CD4-positive, alpha-beta T cell treated with Interferon alpha-2 for 1 hour (primary cell): ENCODE measurements around the gene GPBP1L1.
"Not testable (repeated sequence)": the region's sequence is repeated elsewhere in the genome, so short reads cannot be mapped to it uniquely, and the experiment has no call there.

ENCODE experiments used
- DNase-seq, 2 donors: peaks; one replicate each; pipeline ENCODE4 v3.0.0-alpha.2; 2020 to 2022

GPBP1L1 gene

GRCh38 chr1:45630429-45630828, 55.9 kb downstream of the GPBP1L1 start:
- no peak for DNase-seq

DNA sequence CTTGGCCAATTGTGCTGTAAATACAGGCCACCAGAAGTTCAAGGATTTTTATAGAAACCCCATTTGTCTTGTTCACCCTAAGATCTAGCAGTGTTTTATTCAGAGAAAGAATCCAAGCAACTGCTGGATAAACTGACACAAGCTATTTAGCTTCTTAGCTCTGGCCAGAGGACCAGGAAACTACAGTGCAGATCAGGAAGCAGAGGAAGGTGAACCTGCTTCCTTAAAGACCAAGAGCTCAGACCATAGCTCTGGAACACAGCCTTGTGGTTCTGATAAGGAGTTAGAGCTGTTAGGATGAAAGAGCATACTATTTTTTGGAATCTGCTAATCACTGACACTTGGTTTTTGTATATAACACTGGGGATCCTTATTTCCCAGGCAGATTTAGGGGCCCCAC, 57.3 kb downstream of the GPBP1L1 start:
- no peak for DNase-seq

GRCh38 chr1:45623972-45624371, 62.4 kb downstream of the GPBP1L1 start, which contains the start of gene CCDC17:
Gene CCDC17, minus strand, starts transcription at chr1:45624054. Its CDS starts 145 bp downstream, at chr1:45623909.
- no peak for DNase-seq

DNA sequence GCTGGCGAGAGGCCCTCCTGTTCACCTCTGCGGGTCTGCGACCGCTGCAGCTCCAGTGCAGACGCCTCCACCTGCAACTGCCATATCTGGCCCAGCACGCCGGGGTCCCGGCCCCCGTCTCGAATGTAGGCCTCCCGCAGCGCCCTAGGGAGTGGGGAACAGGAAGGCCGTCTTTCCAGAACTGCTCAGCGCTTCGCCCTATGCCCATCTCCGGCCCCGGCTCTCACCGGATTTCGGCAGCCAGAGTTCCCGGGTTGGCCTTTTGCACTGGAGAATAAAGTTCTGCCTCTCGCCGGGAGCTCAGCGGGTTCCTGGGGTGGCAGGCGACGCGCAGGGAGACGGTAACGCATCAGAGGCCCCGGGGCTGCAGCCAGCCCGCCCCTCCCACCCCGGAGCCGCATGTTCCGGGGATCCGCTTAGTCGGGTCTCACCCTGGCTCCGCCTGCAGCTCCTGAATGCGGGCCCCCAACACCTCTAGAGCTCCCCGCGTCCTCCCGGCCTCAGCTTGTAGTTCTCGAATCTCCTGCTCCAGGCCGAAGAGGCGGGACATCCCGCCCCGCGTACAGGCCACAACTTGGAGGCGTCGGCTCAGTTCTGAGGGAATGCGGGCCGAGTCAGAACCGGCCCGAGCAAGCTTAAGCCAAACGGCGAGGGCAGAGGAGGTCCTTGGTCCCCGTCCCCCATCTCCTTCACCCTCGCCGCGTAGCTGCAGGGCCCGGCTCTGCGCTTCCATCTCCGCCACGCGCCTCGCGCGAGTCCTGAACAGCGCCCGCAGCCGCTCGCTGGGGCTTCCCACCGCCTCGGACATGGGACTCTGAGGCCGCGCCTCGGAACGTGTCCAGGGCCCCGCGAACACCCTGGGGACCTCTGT, 63.6 kb downstream of the GPBP1L1 start:
- no peak for DNase-seq

GRCh38 chr1:45621895-45622523, 64.3 kb downstream of the GPBP1L1 start:
- no peak for DNase-seq

GRCh38 chr1:45621501-45621836, 64.9 kb downstream of the GPBP1L1 start:
- DNase-seq = no peak

DNA sequence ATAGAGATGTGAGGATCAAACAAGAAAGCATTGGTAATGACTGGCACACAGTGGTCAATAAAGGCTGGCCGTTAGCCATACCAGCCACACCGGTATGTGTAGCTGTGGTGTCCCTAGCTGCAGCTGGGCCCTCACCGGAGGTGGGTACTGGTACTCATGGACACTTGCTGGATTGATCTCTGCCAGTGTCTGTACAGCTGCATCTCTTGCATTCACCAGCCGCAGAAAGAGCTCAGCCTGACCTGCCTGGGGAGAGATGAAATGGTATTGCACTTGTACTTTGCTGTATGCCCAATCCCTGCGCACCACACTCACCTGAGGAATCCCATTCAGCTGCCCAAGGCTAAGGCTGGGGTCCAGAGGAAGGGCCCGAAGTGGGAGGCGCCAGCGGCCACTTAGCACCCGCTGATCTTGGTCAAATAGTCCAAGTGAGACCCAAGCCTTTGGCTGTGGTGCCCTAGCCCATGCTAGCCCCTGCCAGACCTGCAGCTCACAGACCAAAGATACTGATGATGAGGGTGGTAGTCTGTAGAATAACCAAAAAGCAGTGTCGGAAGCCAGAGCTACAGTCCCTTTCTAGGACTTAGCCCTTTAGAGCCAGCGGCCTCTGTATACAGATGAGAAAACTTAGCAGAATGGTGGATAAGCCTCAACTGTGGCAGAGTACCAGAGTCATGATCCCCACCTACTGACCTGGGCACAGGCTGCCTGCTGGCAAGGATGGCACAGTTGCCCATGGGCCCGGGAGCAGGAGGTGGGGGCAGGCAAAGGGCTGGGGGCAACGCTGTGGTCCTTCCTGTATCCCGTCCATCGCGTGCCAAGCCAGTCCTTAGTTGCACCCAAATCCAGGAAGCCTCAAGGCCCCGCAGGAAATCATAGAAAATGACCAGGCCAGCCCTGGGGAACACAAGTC, 65.5 kb downstream of the GPBP1L1 start:
- DNase-seq = no peak

DNA sequence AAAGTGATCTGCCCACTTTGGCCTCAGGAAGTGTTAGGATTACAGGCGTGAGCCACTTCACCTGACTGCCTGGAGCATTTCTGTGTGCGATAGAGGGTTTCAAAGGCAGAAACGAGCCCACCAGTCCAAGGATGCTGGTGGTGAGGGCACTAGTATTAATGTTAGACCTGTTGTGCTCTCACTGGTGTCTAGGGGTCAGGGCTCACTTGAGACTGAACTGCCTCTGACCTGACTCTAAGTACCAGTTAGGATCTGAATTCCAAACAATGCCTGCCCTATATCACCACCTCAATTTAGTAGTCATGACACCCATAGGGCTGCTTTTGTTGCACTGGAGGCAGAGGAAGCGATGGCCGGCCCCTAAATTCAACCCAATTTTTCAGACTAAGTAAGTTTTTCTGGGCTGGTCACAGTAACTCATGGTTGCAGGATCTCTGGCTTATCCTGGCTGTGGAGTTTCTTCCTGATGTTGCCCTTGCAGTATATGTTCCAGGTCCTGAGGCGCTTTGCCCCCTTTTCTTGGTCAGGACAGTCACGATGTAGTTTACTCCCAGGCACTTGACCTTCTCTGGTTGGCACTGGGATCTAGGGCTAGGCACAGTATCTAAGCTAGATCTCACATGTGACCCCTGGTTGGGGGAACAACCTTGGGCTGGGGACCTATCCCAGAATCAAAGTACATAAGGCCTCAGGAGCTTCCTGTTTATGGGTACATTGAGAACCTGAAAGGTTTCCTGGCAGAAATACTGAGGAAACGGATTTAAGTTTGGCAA, 67.0 kb downstream of the GPBP1L1 start:
- DNase-seq = no peak

DNA sequence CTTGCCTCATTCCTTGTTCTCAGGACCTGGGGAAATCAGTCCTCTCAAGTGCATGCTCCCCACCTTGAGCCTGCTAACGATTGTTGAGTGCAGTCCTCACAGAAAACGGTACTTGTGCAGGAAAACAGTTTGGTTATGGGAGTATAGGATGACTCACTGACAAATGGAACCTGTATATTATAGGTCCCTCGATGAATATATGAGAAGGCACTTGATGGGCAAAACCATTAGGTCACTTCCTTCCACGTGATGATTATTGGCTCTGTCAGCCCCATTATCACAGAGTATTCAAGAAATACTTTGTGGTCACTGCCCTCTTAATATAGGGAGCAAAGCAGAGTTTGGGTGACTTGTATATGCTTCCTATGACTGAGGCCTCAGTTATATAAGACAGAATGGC, 68.7 kb downstream of the GPBP1L1 start:
- no peak for DNase-seq

DNA sequence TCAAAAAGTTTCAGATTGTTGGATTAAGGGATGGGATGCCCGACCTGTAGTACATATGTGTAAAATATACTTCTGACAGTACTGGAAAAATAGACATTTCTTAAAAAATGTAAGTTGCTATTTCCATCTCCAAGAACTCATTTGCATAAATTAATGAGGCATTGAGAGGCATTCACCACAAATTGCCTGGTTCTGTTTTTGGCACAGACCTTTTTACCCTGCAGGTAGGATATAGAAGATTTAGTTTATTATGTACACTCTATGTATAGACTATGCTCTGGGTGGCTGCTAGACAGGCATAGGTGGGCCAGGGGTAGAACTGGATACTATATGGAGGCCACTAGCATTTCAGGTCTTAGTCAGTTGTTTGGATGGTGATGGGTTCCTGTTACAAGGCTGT, 70.4 kb downstream of the GPBP1L1 start:
- DNase-seq = no peak

DNA sequence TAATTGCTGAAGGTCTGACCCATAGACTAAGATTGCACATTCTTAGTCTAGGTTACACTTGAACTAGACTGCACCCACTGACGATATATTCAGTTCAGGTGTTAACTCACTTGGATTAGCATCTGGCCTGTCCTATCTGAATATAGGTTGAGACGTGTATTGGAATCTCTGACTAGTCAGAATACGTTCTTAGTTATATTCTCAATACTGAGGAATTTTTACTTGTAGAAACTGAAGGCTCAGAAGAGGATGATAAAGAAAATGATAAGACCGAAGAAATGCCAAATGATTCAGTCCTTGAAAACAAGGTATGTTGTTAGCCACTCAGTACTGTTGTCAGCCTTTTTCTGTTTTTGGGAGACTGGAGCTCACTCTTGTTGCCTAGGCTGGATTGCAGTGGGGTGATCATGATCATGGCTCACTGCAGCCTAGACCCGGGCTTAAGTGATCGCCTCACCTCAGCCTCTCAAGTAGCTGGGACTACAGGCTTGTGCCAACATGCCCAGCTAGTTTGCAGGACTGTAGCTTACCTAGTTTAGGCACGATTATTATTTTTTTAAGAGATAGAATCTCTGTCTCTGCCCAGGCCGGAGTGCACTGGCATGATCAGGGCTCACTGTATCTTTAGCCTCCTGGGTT, 73.3 kb downstream of the GPBP1L1 start:
- no peak for DNase-seq

DNA sequence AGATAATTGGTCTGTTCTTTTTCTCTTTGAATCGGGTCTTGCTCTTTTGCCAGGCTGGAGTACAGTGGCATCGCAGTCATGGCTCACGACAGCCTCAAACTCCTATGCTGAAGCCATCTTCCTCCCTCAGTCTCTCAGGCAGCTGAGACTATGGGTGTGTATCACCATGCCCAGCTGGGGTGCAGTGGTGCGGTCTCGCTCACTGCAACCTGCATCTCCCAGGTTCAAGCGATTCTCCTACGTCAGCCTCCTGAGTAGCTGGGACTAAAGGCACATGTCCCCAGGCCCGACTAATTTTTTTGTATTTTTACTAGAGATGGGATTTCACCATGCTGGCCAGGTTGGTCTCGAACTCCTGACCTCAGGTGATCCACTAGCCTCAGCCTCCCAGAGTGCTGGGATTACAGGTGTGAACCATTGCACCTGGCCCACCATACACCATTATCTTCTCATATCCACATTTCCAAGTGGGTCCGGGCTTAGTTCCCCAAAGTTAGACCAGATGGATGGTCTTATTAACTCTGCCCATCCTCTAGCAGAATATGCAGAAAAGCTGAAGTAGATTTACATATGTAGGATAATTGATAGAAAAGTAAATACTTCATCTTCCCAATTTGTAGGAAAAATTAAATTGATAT, 75.6 kb downstream of the GPBP1L1 start:
- no peak for DNase-seq

DNA sequence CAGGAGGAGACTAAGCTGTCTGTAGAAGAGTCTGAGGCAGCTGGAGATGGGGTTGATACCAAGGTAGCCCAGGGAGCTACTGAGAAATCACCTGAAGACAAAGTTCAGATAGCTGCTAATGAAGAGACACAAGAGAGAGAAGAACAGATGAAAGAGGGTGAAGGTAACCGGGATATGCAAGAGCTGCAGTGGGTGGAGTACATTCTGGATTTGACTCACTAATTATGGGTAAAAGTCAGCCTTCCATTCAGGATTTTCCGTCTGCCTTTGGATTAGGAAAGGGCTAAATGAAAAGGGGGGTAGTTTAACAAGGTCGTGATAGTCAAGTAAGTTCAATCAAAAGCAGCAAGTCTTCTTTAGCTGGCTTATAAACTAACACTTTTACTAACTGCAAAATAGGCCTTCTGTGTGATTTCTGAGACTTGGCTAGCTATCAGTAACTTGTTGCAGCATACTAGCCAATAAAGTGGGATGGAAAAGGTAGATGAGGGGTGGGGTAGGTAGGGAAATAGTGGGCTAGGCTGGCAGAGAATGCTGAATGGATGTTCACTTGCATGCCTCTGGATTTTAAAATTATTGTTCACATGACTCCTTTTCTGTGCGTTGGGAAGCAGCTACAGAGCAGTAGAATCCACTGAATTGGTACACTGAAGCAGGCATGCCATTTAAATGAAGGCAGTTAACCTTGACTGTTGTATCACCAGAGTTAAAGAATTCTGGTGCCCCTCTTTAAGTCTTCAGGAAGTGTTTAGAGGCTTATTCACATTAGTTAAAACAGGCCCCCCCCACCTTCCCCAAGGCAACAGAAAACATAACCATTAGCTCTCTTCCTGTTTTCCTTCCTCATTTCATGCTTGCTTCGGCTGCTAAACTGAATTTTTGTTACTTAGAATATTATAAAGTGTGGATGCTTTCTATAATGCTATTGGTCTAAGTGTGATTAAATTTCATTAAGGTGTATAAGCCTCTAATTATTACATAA, 77.9 kb downstream of the GPBP1L1 start:
- DNase-seq = peak in 1 of 2 donors; percentile 36

GRCh38 chr1:45607404-45608074, 78.8 kb downstream of the GPBP1L1 start:
- DNase-seq = peak in 1 of 2 donors; percentile 34

GRCh38 chr1:45604239-45604638, 82.1 kb downstream of the GPBP1L1 start:
- DNase-seq = no peak

GRCh38 chr1:45596765-45597164, 89.6 kb downstream of the GPBP1L1 start:
- not testable (repeated sequence) for DNase-seq

GRCh38 chr1:45594412-45594811, 91.9 kb downstream of the GPBP1L1 start:
- DNase-seq = no peak

DNA sequence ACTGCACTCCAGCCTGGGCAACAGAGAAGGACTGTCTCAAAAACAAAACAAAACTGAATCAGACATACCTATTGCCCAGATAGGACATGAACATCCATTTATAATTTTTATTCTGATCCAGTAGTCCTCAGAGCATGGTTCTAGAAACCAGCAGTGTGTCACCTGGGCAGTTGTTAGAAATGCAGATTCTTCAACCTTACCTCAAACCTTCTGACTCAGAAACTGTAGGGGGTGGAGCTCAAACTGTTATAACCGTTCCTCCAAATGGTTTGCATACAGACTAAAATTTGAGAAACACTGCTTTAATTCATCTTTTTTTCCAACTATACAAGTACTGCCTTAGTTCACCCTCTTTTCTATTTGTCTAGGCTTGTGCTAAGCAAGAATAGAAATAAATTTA, 96.5 kb downstream of the GPBP1L1 start:
- DNase-seq = no peak

- DNase-seq = no peak
Measured at GRCh38 chr1:45586769-45587168, 99.6 kb downstream of the GPBP1L1 start.
